Stimulated activated naive CD4-positive, alpha-beta T cell treated with Interleukin-2 at 50 U/mL for 16 hours (primary cell): Measurements from ENCODE around the gene WWOX.

Experiments
- DNase-seq: peaks from one replicate; lab custom pipeline; 2025; lab: John Stamatoyannopoulos, UW

The WWOX gene

DNA sequence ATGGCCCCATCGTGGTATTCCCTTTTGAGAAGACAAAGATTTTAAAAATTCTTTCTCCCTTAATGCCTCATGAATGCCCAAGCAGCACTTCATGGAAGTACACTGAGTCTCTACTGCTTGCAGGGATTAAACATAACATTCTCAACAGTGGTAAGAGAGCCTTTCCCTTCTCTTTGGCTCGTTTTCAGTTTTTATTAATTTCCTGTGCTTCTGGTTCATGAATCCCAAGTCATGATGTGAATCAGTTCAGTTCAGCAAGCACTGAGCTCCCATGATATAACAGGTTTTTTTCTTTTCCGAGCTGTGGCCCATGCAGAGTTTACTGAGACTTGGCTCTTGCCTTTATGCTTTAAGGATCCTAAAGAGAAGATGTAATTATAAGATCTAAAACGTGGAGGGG lies 175.3 kb downstream of the WWOX start:
- no peak for DNase-seq

DNA sequence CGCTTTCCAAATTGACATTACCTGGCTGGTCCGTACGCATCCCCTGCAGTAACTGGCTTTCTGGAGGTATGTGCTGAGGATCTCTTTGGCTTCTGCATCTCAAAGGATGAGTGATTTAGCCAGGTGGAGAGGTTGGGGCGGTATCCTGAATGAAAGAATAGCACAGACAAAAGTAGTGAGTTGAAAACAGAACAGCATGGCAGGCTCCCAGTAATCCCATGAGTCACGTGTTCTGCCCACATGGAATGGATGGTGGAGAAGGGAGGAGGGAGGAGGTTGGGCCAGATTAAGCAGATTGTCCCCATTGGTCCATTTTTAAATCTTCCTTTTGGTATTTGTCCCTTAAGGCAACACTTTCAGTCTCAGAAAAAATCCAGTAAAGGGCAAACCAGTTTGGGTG lies 176.0 kb downstream of the WWOX start:
- no peak for DNase-seq

DNA sequence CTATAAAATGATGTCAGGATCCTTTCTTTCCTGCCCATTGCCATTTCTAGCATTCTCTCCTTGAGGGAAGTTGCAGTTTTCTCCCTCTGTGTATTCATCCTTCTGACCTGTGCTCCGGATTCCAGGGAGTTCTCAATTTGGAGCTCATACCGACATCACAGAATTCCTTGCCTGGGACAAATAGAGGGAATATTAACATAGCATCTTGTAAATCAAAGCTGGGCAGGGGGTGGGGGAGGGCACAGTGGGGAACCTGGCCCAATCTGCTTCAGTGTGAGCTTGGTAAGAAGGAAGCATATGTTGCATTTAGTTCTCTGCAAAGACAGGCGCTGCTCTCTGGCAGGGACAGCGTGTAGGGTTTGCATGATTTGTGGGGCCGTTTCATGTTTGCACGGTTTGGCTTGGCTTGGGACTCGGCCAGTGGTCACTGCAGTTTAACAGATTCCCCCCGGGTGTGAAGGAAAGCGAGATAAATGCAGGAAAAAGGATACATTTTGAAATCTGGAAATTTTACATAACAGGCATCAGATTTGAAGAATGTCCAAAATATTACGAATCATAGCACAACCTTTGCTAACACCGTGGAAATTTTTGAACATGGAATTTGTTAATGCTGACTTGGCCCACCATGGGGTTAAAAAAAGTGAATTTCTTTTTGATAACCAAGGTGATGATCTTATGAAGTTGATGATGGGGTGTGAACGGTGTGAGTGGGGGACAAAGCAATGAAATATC lies 178.0 kb downstream of the WWOX start:
- no peak for DNase-seq

DNA sequence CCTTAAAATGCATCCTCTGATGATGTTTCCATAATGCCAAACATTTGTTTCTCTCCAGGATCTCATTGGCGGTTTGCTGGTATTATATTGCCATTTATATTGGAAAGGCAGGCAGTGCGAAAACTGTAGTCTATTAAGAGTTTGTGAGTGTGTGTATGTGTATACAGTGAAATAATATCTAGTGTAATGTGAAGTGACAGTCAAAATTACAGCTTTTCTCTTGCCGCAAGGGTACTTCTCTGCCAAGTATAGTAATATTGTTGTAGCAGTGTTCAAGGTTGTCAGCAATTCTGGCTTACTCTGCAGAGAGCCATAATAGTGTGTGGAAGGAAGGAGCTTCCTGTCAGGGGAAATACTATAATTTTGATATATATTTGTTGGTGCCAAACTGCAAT lies 178.6 kb downstream of the WWOX start:
- no peak for DNase-seq

DNA sequence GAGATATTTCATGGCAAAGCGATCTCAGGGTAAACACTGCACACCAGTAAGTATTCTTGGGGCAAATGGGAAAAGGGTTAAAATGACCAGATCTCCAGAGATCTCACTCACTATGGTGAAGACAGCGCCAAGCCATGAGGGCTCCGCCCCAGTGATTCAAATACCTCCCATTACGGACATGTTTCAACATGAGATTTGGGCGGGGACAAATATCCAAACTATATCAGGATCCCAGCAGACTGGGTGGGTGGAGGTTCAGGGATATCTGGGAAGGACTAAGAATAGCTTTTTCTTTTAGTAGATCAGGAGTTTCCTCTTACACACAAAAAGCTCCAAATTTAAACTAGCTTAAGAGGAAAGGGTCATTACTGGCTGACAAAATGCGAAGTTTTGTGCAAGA lies 181.7 kb downstream of the WWOX start:
- no peak for DNase-seq

DNA sequence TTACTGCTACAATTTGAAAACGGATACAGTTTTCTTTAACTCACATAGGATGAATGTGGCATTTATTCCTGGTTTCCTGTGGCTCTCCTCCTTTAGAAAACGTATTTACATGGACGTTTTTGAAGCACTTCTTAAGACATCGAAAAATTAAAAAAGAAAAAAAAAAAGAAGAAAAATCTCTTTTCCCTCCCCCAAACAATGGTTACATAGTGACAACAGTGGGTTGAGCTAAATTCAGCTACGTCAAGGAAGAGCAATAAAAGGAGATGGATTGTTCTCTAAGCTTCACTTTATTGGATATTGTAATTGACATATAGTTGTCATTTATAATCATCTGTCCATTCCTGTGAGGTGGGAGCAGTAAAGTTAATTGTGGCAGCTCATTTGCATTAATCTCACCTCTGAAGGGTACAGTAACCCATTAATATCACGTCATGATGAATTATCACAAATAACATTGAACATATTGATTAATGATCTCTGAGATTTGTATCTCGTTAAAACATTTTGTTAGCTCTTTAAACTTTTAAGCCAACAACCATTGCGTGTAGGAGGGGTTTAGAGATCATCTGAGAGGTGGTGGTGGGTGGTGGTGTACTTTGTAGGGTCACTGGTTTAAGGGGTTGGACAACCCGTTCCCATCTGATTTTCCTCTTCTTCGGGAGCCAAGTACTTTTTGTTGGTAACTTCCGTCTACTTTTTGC lies 184.2 kb downstream of the WWOX start:
- no peak for DNase-seq

DNA sequence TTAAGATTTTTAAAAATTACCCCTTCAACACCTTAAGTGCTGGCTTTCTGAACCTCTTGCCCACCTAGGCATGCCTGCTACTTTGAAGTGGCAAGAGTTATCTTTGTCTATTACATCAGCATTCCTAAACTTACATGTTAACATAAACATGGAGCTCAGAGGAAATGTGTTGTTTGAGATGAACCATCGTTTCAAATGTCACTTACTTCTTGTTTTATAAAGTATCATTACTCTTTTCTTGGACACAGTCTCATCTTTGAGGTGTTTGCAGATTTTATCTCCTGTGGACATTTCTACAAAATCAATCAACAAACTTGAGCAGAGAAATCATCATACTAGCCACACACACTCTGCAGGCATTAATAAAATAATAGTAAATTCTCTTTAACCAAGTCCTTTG lies 184.9 kb downstream of the WWOX start:
- DNase-seq: no peak

DNA sequence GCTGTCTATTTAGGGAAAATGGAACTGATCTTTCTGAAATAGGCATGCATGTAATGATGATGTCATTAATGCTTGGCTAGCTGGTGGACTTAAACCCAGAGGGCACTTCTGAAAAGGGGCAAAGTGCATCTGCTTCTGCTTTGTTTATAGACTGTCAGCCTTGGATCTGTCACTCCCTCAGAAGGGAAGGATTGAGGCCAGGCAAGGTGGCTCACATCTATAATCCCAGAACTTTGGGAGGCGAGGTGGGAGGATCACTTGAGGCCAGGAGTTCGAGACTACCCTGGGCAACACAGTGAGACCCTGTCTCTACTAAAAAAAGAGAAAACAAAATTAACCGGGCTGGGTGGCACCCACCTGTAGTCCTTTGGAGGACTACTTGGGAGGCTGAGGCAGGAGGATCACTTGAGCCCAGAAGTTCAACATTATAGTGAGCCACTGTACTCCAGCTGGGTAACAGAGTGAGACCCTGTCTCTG lies 185.5 kb downstream of the WWOX start:
- no peak for DNase-seq

DNA sequence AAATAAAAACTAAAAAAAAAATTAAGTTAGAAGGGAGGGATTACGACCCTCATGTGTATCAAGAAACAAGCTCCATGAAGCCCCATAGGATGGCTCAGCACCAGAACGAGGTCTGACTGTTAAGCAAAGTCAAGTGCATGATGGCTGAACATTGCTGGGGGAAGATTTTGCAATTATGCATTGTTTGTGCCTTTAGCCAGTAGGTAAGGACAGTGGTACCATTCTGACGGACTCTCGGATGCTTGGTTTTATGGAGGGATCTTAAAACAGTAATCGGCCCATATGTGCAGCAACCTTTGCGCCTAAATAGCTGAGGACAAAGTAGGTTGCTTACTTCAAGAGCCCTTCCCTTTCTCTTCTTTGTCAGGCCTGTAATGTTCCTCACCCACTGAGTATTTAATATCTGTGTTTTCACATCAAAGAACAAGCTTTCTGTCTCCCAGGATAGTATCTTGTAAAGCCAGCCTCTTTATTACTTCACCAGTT lies 186.0 kb downstream of the WWOX start:
- no peak for DNase-seq

DNA sequence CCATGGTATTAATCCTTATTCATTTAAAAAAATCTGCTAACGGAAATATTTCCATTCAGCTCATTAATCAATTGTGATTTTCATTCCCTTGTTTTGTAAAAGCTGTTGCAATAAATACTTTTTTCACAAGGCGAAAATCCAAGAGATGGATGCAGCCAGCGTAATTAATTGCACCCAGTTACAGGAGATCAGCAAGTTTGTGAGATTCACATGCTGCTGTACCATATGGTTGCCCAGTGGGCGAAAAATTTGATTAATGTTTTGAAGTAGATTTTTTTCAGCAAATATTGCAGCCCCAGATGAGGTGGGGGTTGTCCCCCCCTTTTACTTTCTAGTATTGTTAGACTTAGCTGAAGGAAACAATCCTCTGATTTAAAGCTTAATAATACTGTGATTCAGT lies 186.6 kb downstream of the WWOX start:
- DNase-seq: no peak

DNA sequence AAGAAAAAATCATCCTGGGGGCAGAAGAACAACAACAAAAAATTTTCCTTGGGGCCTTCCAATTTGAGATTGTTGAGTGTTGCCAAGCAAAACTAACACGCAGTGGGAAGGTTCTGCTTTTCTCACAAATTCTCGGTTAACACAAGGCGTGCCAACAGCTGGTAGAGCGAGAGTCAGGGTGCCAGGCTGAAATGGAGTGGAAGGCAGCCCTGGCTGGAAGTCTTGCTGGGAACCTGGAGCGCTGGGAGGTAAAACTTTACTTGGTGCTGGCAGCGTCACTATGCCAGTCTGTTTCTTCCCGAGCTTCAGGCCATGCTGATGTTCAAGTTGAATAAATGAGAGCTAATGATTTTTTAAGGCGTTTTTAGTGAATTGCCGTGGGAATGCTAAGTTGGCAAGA lies 189.4 kb downstream of the WWOX start:
- DNase-seq: no peak

DNA sequence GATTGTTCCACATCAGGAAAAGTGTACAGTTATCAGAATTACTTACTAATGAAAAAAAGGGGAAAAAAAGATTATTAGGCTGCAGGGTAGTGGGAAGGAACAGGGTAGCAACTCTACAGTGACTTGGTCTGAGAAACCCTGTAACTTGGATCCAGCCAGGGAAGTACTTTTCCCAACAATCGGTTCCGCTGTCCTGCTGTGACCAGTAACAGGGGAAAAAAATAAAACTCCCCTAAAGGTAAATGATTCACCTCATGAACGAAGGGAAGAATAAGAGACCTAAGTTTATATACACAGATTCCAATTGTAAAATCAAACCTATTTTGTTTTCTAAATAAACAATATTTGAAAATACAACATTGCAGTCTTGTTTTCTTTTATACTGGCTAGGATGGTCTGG lies 189.9 kb downstream of the WWOX start:
- no peak for DNase-seq

DNA sequence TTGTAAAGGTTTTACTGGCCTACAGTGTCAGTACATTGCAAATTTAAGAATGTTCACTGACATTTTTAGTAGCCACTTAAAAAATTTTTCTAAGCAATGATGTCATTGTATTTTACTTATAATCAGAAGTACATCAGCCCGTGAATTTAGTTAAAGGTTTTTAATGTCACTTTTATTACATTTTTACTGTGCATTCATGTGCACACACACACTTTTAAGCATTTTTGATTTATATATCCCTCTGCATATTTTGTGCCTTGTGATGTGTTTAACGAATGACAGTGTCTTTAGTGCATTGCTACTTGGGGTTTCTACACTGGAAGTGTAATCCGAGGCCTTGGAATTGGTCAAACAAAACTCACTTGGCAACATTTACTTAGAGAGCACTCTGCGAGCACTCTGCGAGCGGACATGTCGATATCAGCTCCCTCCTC lies 190.4 kb downstream of the WWOX start:
- DNase-seq: no peak

DNA sequence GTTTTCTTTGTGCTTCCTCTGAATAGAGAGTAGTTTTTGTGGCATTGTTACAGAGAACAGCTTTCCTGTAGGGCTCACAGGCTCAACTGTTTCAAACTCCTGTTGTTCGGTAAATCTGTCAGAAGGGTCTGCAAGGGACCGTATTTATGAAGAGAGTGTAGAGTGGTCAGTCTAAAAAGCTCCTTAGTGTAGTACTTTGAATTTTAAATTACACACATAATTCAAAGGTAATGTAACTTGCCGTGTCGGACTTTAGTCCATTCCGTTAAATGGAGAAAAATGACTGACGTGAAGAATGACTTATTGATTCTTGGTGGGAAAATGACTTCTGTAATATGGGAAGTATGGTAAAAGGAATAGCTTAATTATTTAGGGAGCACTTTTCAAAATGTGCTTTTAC lies 190.9 kb downstream of the WWOX start:
- DNase-seq: no peak

DNA sequence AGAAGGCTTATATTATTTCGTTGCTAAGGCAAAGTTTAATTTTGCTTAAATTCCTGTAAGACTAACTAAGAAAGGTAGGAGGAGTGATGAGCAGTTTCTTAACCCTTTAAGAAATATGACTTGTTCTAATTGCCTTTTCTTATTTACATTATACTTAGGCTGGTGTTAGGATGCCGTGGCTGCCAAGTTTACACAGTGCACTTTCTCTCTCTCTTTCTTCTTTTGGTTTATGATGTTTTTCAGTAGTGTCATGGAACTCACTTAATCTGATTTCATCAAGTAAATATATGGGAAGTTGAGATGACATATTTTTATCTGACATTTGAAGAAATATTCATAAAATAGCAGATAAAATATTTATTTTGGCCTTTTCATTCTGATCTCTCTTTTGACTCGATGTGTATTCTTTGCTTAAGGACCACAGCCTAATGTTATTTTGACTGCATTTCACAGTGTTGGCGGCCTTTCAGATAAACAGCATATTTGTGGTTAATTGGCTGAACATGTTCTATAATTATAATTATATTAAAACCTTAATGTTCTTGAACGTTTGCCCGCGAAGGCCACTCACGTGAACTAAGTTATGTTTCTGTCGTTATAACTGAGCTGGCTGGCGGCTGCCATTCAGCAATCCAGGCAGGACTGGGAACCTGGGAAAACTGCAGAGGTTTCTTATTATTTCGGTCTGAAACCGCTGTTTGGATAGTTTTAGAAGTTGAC lies 191.6 kb downstream of the WWOX start:
- no peak for DNase-seq

DNA sequence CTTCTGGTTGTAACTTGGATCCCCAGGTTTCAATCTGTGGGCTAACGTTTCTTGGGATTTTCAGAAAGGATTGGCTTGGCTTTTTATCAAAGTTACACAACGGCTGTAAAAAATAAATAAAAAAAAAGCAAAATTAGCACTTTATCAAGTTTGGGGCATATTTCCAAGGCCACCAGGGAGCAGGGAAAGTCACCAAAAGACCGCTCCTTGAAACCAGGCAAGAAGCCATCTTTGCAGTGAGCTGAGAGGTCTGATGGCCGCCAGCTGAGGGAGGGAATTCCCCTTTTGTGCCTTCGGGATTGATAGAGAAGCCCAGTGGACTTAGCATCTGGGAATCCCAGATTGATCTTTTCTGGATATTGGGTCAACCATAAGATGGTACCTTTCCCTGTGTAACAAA lies 192.2 kb downstream of the WWOX start:
- no peak for DNase-seq

DNA sequence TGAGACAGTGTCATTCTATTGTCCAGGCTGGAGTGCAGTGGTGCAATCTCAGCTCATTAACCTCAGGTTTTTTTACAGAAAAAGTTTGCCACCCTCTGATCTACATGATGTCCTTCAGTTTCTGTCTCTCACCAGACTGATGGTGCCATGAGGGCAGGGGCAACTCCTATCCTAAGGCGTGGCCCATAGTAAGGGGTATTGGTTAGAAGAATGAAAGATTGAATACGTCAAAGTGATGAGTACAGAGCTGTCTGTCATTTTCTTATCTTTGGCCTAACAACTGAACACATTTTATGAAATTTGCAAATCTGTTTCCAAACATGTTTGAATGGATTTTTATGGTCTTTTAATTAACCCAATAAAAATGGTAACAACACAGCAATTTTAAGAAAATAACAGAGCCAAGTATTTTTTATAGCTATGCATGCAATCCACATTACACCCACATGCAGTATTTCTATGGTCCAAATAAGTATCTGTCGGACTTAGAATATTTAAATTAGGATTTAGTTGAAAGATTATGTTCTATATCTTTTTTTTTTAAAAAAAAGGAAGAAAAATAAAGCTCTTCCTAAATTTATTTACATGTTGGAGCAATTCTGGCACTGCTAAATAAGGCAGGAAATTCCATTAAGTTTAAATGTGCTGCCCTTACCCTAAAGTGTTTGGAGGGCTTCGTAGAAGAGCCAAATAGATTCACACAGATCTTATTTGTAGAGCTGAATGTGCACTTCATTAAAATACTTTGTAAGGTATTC lies 192.8 kb downstream of the WWOX start:
- no peak for DNase-seq

DNA sequence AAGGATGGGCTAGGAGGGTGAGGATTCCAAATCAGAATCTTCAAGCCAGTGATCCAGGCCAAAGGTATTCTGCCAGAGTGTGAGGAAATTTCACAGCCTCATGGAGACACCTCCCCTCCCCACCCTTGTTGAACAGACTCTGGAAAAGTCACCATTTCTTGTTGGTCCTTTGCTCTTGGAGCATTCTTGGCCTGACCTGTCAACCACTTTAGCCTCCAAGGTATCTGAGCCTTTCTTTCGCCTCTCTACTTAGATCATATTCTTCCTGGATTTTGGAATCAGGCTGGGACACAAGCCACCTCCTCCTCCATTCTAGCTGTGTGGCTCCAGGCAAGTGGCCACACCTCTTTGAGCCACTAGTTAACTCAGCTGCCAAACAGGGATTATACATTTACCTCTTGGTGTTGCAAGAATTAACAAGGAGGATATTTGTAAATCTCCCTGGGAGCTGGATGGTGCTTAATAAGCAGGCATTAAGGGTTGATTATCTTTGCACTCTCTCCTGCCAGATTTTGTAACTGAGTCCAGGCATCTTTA lies 193.5 kb downstream of the WWOX start:
- DNase-seq: no peak

DNA sequence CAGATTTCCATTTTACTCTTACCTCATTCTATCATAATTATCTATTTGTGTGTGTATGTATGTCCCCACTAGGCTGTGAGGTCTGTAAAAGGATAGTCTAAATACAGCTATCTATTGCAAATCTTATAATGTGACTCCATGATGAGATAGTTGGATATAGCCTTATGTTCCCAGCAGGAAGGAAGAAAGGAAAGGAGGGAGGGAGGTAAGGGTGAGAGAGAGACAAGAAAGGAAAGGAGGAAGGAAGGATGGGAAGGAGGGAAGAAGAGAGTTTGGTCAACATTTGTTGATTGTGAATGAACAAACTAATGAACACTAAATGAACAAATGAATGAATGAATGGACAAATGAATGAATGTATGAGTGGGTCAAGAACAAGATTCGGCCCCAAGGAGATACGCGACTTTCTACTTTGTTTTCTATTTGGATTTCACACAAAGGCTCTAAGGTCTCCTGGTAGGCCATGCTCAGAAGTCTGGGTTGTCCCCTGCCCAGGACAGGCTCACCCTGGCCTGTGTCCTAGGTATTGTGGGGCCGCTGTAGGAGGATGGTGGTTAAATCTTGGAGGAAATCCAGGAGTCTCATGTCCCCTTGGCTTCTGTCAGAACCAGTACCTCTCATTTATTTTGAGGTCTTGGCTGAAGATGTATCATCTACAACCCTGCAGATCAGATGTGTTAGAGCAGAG lies 195.2 kb downstream of the WWOX start:
- DNase-seq: no peak

DNA sequence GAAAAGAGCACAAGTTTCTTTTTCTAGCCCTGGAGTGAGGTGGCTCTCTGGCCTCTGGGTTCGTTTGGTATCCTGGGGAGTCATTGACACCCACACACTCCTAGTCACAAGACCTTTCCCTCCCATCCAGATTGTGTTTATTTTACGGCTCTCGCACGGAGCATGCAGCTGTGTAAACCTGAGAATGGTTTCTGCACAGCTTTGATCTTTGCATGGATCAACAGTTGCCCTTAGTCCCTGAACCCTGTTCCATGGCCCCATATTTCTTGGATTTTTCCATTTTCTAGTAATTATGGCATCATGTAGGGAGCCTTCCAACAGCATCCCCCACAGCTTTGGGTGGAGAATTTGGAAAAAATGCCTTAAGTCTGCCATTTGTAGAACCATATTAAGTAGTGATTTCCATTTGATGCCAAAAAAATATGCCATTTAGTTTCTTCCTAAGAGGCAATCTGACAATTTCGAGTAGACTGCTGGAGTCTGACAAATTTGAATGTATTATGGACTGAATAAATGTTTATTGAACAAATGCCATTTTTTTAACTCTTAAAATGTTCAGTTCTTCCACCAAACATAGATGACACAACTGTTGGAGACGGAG lies 197.7 kb downstream of the WWOX start:
- DNase-seq: no peak

DNA sequence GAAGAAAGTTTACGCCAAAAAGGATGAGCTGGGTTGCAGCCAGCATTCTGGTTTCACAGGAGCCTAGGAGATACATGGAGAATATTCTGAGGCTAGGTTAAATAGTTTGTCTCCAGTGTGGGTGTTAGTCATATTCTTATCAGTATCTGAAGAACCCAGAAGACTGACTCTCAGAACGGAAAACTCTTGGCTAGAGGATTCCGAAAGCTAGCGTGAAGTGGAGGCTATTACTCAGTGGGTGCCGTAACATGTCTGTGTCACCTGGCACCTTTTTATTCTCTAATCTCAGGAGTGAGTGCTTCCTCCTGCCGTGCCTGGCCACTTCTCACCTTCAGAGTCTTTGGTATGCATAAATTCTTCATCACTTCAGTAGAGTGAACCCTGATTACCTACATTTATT lies 199.5 kb downstream of the WWOX start:
- DNase-seq: no peak
